HEK293T (cell line): ENCODE data around the gene PLPPR1.

Experiments used
- ARNT ChIP-seq: fragments of 450-650 bp; IDR thresholded peaks from 2 replicates; pipeline ENCODE4 v1.6.1; 2017; ENCODE audit warnings: mild to moderate bottlenecking
- CTBP1 ChIP-seq: fragments of 450-650 bp; IDR thresholded peaks from 2 replicates; pipeline ENCODE4 v1.6.1; 2016; ENCODE audit warnings: borderline replicate concordance
- ELF4 ChIP-seq: fragments of 450-650 bp; IDR thresholded peaks from 2 replicates; pipeline ENCODE4 v1.6.1; 2017; ENCODE audit warnings: antibody characterized with exemption
- FOXM1 ChIP-seq: fragments of 450-650 bp; IDR thresholded peaks from 2 replicates; pipeline ENCODE4 v1.6.1; 2017; ENCODE audit warnings: mild to moderate bottlenecking, borderline replicate concordance
- HDGF ChIP-seq: fragments of 450-650 bp; IDR thresholded peaks from 2 replicates; pipeline ENCODE4 v1.6.1; 2017; ENCODE audit warnings: antibody characterized with exemption, borderline replicate concordance
- L3MBTL2 ChIP-seq: fragments of 450-650 bp; conservative IDR thresholded peaks from 2 replicates; pipeline ENCODE4 v1.6.1; 2016; ENCODE audit warnings: mild to moderate bottlenecking
- LEF1 ChIP-seq: fragments of 450-650 bp; IDR thresholded peaks from 2 replicates; pipeline ENCODE4 v1.6.1; 2017; ENCODE audit warnings: mild to moderate bottlenecking, borderline replicate concordance
- NFRKB ChIP-seq: fragments of 450-650 bp; IDR thresholded peaks from 2 replicates; pipeline ENCODE4 v1.6.1; 2016; ENCODE audit warnings: mild to moderate bottlenecking, moderate library complexity

GRCh38 chr9:101309139-101309538, 280.6 kb downstream of the PLPPR1 start:
- no peak for TF ChIP-seq CTBP1
- no peak for TF ChIP-seq FOXM1
- no peak for TF ChIP-seq ARNT
- no peak for TF ChIP-seq NFRKB
- no peak for TF ChIP-seq ELF4
- no peak for TF ChIP-seq HDGF
- no peak for TF ChIP-seq LEF1
- TF ChIP-seq L3MBTL2 = no peak
